Stimulated activated CD4-positive, alpha-beta T cell treated with anti-CD3 and anti-CD28 coated beads, Interleukin-12 subunit alpha, Interleukin-12 subunit beta, amount 100 ng/mL, for 4 hours (primary cell): ENCODE data around the gene ACTL10.
A peak's percentile ranks its signal among the peaks of the same experiment; 100 is the strongest.

Source experiments
- DNase-seq: peaks from one replicate; pipeline ENCODE4 v3.0.0-alpha.2; 2020

Gene ACTL10

GRCh38 chr20:33649201-33649681 is 17.5 kb upstream of the ACTL10 start:
- no peak for DNase-seq

GRCh38 chr20:33650111-33650752 is 16.5 kb upstream of the ACTL10 start:
- DNase-seq, result no peak

GRCh38 chr20:33650753-33651561 is 15.8 kb upstream of the ACTL10 start:
- DNase-seq, result no peak

GRCh38 chr20:33651562-33652048 is 15.1 kb upstream of the ACTL10 start:
- no peak for DNase-seq

GRCh38 chr20:33653218-33653899 is 13.4 kb upstream of the ACTL10 start:
- DNase-seq, result no peak

GRCh38 chr20:33653900-33654596 is 12.7 kb upstream of the ACTL10 start:
- DNase-seq, result no peak

- DNase-seq, result no peak
Measured at GRCh38 chr20:33654680-33655161, 12.0 kb upstream of the ACTL10 start.

GRCh38 chr20:33655164-33655563 is 11.6 kb upstream of the ACTL10 start:
- no peak for DNase-seq

- no peak for DNase-seq
Measured at GRCh38 chr20:33656010-33656782, 10.5 kb upstream of the ACTL10 start.

- no peak for DNase-seq
Measured at GRCh38 chr20:33656783-33657703, 9.7 kb upstream of the ACTL10 start.

GRCh38 chr20:33657704-33658095 is 9.0 kb upstream of the ACTL10 start:
- no peak for DNase-seq

GRCh38 chr20:33658510-33658909 is 8.2 kb upstream of the ACTL10 start:
- DNase-seq, result no peak

GRCh38 chr20:33658929-33659328 is 7.8 kb upstream of the ACTL10 start:
- DNase-seq, result no peak

GRCh38 chr20:33659341-33660034 is 7.3 kb upstream of the ACTL10 start:
- no peak for DNase-seq

- no peak for DNase-seq
Measured at GRCh38 chr20:33660035-33660684, 6.6 kb upstream of the ACTL10 start.

- DNase-seq, result no peak
Measured at GRCh38 chr20:33660685-33661058, 6.1 kb upstream of the ACTL10 start.

- DNase-seq, result no peak
Measured at GRCh38 chr20:33662172-33662571, 4.6 kb upstream of the ACTL10 start, which contains the start of gene C20orf144. TSS of gene C20orf144 (plus strand) at chr20:33662327. CDS start at chr20:33662346, 19 bp downstream.

GRCh38 chr20:33663161-33664084 is 3.3 kb upstream of the ACTL10 start:
- DNase-seq, result peak; percentile 84
